NCI-H2081 (cell line): Measurements from ENCODE around the gene MLF2.

Experiments
- DNase-seq, 2 experiments: peaks; one replicate each; lab custom pipeline; 2025; lab: John Stamatoyannopoulos, UW

MLF2 gene

DNA sequence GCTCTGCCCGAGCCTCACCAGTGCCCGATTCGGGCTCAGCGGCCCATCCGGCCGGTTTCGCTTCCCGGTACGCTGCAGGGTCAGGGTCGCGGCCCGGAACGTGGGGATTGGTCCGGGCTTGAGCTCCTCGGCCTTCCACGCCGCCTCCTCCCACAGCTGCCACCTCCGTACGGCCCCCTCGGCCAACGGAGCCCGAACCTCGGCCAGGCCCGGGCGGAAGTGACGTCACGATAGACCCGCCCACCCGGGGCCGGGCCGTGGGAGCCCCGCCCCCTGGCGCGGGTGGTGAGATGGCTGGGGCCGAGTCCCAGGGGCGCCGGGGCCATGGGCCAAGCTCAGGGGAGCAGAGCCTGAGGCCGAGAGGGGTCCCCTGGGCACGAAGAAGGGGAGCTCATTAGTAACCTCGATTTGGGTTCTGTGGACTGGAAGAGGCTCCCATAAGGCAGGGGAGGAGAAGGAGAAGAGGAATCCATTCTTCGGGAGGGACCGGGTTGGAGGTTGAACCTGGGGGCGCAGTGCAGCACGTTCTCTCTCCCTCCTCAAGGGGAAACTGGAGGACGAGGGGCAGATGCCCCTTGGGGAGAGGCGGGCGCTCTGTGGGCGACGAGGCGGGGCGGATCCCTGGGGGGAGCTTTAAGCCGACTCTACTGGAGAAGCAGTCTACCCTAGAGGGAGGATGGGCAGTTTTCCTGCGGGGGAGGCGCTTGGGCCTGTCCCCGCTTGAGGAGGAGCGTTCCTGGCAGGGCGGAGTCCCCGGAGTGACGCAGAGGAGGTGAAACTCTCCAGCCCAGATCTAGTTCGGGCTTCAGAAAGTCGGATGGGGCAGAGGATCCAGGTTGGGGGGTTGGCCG is at the start of gene MLF2:
Gene MLF2 (minus strand): TSS at position 221 of the 851 bp plus-strand sequence. CDS start 807 bp downstream, outside the sequence.
- peak; percentile 97 for DNase-seq

DNA sequence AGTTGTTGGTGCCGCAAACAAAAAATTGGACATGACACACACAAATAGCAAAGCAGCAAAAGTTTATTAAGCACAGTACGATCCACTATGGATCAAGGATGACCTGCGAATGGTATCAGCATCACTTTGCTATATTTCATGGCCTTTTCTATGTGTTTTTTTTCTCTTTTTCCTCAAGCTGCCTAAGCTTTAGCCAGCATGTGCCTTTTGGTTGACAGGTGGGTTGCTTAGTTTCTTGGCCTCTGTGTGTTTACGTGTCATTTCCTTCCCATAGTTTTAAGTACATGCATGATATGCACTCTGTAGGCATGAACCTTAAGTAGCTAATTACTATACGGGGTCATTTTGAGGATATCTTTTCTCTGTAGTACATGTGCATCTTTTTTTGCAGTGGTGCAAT is 46.2 kb upstream of the MLF2 start:
- no peak for DNase-seq

GRCh38 chr12:6796576-6796975 is 43.6 kb upstream of the MLF2 start:
- DNase-seq, result no peak

DNA sequence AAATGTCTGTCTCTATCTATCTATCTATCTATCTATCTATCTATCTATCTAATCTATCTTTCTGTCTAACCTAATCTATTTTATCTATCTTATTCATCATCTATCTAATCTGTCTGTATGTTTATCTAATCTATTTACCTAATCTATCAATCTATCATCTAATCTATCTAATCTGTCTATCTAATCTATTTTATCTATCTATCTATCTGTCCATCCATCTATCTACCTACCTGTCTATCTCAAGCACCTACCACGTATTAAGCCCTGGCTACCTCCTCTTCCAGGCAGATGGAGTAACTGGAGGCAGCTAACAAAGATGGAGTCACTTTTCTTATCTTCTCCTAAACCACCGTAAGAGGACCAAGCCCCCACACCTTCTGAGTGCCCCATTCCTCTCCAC is 42.1 kb upstream of the MLF2 start:
- no peak for DNase-seq

- no peak for DNase-seq
These were observed 39.7 kb upstream of the MLF2 start for GRCh38 chr12:6792522-6793201.

- no peak for DNase-seq
These were observed 39.1 kb upstream of the MLF2 start for GRCh38 chr12:6791931-6792520.

DNA sequence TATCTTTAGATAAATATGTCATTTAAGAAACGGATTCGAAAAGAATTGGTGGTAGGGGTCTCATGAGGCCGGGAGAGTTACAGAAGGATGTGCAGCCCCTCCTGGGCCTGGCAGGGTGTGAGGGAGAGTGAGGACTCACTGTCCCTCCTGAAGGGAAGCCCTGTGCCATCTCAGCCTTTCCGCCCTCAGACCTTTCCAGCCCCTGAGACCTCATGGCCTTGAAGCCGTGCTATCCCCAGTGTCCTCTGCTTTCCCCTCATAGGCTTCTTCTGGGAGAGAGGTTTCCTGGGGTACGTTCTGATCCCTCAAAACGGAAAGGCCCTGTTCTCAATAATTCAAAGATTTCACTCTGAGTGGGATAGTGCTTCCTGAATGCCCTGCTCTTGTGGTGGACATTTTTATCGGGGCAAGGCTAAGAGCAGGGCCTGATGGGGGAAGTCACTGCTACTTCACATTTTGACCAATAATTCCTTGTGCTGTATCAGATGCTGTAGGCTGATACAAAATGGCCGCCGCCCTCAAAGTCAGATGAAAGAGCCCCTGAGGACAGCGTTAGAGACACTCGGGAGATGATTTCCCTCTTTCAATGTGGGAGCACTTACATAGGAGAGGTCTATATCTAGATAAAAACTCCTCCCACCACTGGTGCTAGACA is 37.7 kb upstream of the MLF2 start:
- DNase-seq, result no peak

DNA sequence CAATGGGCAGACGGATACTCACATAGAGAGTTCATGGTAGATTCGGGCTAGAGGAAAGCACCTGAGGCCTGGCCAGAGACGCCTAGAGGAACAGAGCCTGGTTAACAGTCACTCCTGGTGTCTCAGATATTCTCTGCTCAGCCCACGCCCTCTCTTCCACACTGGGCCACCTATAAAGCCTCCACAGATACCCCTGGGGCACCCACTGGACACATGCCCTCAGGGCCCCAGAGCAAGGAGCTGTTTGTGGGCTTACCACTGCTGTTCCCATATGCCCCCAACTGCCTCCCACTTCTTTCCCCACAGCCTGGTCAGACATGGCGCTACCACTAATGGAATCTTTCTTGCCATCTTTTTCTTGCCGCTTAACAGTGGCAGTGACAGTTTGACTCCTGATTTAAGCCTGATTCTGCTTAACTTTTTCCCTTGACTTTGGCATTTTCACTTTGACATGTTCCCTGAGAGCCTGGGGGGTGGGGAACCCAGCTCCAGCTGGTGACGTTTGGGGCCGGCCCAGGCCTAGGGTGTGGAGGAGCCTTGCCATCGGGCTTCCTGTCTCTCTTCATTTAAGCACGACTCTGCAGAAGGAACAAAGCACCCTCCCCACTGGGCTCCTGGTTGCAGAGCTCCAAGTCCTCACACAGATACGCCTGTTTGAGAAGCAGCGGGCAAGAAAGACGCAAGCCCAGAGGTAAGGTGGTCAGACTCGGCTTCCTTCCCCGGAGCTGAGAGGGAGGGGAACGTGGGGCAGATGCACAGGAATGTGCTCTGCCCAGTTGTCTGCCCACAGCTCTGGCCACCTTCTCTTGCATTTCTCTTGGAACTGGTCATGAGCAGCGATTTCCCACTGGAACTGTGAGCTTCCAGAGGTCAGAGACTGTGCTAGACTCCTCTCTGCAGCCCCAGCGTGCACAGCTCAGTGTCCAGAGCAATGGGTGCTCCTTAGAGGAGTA is 36.3 kb upstream of the MLF2 start, which contains the start of gene CD4:
Gene CD4 (plus strand): TSS at position 557 of the 953 bp plus-strand sequence. CDS start 10,611 bp downstream, outside the sequence.
- no peak for DNase-seq

- DNase-seq, result no peak
These were observed 34.4 kb upstream of the MLF2 start for GRCh38 chr12:6787309-6787708.

DNA sequence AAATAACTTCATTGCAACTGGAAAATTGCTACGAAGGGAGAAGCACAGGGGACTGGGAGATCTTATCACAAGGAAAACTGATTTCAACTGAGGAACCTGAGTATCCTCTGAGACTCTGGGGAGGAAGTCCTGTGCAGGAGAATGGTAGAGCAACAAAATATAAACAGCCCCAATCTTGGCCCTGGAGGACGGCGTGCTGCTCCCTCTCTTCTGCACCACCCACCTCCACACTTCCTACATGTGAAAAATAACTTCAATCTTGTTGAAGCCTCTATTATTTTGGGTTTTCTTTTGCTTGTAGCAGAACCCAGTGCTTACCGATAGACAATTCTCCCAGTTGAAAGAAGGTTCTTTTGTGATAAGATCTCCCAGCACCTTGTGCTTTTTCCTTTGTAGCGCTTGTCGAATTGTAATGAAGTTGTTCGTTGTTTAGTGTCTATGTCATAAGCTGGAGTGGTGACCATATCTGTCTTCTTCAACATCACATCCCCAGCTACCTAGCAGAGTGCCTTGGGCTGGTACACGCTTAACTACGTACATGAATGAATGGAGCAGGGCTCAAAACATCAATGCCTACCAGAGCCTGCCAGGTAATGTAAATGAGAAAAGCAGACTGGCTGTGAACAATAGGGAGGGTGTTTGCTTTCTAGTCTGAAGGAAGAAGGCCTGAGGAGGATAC is 33.6 kb upstream of the MLF2 start:
- no peak for DNase-seq

DNA sequence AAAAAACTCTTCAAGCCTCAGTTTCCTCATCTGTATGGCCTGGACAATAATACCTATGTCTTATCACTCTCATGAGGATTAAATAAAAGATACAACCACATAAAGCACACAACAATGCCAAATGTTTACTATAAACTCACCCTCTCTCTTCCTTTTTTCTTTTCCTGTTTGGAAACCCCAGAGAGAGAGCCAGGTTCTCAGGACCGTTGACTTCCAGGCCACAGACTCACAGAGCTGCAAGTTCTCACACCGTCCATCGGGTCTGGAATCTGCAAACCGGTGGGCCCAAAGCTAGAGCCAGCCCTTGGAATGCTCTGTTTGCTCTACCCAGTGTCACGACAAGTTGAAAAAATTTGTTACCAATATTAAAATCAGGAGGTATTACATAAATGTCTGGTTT is 31.8 kb upstream of the MLF2 start:
- no peak for DNase-seq

DNA sequence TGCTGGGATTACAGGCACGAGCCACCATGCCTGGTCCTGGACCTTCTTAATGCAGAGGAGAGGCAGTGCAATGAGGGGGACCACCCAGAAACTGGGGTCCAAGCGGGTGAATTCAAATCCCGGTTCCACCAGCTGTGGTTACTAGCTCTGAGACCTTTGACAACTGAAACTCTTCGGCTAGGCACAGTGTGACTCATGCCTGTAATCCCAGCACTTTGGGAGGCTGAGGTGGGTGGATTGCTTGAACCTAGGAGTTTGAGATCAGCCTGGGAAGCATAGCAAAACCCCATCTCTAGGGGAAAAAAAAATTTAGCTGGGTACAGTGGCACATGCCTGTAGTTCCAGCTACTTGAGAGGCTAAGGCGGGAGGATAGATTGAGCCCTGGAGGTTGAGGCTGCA is 31.4 kb upstream of the MLF2 start:
- no peak for DNase-seq

DNA sequence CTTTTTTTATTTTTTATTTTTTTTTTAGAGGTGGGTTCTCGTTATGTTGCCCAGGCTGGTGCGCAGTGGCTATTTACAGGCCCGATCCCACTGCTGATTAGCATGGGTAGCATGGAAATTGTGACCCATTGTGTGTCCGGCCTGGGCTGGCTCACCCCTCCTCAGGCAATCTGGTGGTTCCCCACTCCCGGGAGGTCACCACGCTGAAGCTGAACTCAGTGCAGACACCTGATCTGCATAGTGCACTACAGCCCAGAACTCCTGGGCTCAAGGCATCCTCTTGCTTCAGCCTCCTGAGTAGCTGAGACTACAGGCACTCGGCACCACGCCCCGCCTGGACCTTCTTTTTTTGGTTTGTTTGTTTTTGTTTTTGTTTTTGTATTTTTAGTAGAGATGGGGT is 30.9 kb upstream of the MLF2 start:
- no peak for DNase-seq

DNA sequence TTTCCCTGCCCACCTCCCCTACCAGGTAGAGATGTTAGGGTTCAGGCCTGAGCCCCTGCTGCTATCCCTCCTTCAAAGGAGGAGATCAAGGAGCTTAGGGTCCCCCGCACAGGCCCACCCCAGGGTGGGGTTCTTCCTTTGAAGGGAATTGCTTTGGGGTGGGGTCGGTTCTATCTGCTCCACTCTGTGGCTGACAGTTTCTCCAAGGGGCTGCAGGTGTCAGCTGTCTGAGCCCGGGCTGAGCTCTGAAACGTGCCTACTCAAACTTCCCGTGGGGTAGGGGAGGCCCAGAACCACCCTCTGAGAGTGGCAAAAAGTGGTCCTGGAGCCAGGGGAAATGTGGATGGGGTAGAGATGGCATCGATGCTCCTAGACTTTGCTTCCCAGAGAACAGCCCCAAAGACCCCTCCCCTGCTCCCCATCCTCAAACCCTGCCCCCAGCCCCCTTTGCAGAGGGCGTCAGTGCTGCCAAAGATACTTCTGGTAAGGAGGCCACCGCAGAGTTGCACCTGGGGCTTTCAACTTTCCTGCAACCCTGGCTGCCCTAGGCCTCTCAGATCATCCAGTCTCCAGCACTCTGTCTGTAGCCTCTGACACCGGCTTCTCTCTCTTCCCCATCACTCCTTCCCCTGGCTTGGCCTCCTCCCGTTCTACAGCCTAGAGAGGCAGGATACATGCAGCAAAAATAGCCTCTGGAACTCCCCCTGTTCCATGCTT is 30.1 kb upstream of the MLF2 start:
- DNase-seq, result no peak

- DNase-seq, result no peak
These were observed 29.2 kb upstream of the MLF2 start for GRCh38 chr12:6782119-6782518.

DNA sequence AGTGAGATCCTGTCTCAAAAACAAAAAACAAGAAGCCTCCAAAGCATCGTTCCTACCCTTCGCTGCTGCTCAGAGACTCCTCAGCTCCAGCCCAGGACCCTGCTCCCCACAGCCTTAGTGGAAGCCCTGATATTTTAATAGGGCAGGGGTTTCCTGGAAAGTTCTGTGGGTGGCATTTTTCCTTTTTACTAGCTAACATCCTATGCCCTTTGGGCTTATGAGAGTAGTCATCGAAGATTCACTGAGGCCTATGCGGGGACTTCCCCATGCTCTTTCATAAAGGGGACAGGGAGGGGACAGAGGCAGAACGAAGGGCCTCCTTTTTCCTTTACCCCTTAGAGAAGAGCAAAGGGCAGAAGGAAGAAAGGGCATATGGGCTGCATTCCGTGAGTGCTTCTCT is 27.6 kb upstream of the MLF2 start:
- no peak for DNase-seq

DNA sequence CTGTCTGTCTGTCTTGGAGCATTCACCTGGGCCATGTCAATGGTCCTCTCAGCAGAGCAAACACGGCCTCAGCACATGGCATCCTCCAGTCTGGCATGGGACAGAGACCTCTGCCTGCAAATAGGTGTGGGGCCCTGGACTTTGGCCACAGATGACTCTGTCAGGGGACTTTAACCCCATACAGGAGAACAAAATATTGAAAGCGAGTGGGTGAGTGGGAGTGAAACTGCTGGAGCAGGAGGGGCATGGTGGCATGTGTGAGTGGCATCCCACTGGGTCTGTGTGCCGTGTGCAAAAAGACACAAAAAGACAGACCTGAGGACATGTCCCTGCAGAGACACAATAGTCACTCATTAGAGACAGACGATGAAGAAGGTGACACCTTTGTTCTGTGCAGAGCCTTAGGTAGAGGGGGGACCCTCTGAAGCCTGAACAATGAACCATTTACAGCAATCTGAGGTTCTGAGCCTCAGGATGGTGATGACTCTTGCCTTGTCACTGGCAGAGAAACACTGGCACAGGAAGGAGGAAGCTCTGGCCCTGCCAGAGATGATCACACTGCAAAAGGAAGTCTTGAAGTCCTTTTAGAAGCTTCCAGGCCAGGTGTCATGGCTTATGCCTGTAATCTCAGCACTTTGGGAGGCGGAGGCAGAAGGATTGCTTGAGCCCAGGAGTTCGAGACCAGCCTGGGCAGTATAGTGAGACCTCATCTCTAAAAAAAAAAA is 26.9 kb upstream of the MLF2 start:
- no peak for DNase-seq

GRCh38 chr12:6778574-6779550 is 25.9 kb upstream of the MLF2 start:
- peak; percentile 91 to 97 for DNase-seq
